COR-L47 (cell line): ENCODE results near the gene HSD17B12.
A peak's percentile ranks its signal among the peaks of the same experiment; 100 is the strongest.

Experiments
- DNase-seq: peaks from one replicate; lab custom pipeline; 2025; lab: John Stamatoyannopoulos, UW

The HSD17B12 gene

GRCh38 chr11:43871051-43871450 lies 190.5 kb downstream of the HSD17B12 start:
- DNase-seq = no peak

GRCh38 chr11:43872995-43873394 lies 192.5 kb downstream of the HSD17B12 start:
- DNase-seq = no peak

GRCh38 chr11:43874078-43874477 lies 193.5 kb downstream of the HSD17B12 start:
- no peak for DNase-seq

- DNase-seq = no peak
Measured at GRCh38 chr11:43874738-43875137, 194.2 kb downstream of the HSD17B12 start.

- no peak for DNase-seq
Measured at GRCh38 chr11:43879789-43880639, 199.5 kb downstream of the HSD17B12 start.

GRCh38 chr11:43880640-43881159 lies 200.2 kb downstream of the HSD17B12 start, which contains the start of gene ALKBH3:
ALKBH3 (plus strand) TSS chr11:43880831; CDS start chr11:43882653, 1,822 bp downstream.
- peak; percentile 96 for DNase-seq

- DNase-seq = no peak
Measured at GRCh38 chr11:43892851-43893250, 212.3 kb downstream of the HSD17B12 start.

- no peak for DNase-seq
Measured at GRCh38 chr11:43894546-43894945, 214.0 kb downstream of the HSD17B12 start.

GRCh38 chr11:43895601-43896000 lies 215.1 kb downstream of the HSD17B12 start:
- DNase-seq = no peak

GRCh38 chr11:43898574-43898973 lies 218.0 kb downstream of the HSD17B12 start:
- DNase-seq = no peak

GRCh38 chr11:43899094-43899493 lies 218.6 kb downstream of the HSD17B12 start:
- DNase-seq = no peak

GRCh38 chr11:43901551-43901950 lies 221.0 kb downstream of the HSD17B12 start:
- DNase-seq = no peak

- no peak for DNase-seq
Measured at GRCh38 chr11:43903078-43903477, 222.5 kb downstream of the HSD17B12 start.

GRCh38 chr11:43903969-43904368 lies 223.4 kb downstream of the HSD17B12 start:
- DNase-seq = no peak

- DNase-seq = no peak
Measured at GRCh38 chr11:43904742-43905535, 224.4 kb downstream of the HSD17B12 start.

GRCh38 chr11:43905813-43906241 lies 225.3 kb downstream of the HSD17B12 start:
- peak; percentile 30 for DNase-seq
